Midbrain (tissue), 1 donor: Measurements from ENCODE around the gene PCYOX1L.
"Not testable (repeated sequence)": the region's sequence is repeated elsewhere in the genome, so short reads cannot be mapped to it uniquely, and the experiment has no call there.

ENCODE experiments used
- DNase-seq: peaks from one replicate; lab custom pipeline; 2025; lab: John Stamatoyannopoulos, UW

PCYOX1L gene

GRCh38 chr5:149387081-149387631, 29.3 kb downstream of the PCYOX1L start:
- no peak for DNase-seq

DNA sequence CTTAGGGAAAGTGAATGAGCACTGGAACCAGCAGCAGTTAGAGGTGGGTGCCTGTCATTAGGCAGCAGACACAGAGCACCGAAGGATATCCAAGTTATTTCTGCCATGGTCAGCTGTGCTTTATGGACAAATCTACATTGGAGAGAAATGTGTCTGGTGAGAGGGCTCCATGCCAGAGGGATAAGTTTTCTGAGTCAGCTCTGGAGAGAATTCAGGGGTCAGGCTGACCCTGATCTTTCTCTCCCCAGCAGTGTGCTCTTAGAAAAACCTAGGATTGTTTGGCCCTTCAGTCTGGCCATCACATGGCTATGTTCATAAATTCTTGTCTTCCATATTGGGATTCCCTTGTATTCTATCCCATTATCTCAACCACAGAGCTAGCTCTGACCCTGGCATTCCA, 30.1 kb downstream of the PCYOX1L start:
- no peak for DNase-seq

DNA sequence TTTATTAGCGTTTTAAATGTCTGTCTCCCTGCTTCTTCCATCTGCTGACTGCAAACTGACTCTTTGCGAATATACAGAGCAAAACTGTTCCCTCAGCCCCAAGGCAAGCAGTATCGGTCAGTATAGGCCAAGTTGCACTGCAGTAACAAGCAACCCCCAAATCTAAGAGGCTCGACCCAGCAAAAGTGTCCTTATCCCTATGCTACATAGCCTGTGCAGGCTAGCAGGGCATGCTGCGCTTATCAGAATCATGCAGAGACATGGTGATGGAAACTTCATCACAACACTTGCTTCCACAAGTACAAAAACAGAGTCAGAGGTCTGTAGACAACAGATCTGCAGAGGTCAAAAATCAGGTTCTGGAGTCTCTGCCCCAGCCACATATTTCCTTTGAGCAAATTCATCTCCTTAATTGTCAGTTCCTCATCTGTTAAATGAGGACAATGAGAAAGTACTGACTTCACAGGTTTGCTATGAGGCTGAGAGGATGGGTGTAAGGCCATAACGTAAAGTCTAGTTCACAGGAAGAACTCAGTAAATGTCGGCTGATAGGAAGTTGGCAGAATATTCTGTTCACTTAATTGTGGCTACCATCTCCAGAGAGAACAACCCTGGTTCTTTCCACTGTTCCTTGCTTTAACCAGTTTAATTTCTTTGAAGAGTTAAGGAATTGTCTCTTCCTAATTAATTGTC, 30.8 kb downstream of the PCYOX1L start:
- DNase-seq, result no peak

GRCh38 chr5:149389552-149390495, 32.0 kb downstream of the PCYOX1L start:
- no peak for DNase-seq

DNA sequence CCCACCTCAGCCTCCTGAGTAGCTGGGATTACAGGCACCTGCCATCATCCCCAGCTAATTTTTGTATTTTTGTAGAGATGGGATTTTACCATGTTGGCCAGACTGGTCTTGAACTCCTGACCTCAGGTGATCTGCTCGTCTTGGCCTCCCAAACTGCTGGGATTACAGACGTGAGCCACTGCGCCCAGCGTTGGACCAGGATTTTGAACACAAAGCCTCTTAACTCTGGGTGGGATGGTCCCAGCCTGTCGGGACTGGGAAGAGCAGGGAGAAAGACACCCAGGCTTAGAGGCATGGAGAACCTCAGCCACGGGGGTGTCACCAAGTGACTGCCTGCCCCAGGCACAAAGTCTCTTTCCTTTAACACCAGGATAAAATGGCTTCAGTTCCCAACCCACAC, 33.2 kb downstream of the PCYOX1L start:
- not testable (repeated sequence) for DNase-seq

DNA sequence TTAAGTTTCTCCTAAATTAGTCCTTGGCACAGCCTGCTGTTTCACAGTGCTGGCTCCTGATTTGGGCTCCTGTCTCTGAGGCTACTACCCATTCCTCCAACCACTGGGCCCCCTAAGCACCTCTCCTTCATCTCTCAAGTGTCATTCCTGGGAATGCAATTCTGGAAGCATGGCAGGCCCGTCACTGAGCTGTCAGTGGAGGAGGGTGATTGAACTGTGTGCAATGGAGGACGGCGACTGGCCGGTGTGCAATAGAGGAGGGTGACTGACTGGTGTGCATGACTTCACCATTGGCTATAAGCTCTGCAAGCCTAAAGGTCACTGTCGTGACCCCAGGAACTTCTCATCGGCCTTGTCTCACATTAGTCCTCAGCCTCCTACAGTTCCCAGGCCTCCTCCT, 33.7 kb downstream of the PCYOX1L start:
- no peak for DNase-seq

GRCh38 chr5:149392718-149393117, 34.9 kb downstream of the PCYOX1L start:
- DNase-seq, result no peak

GRCh38 chr5:149394996-149395395, 37.1 kb downstream of the PCYOX1L start:
- not testable (repeated sequence) for DNase-seq

GRCh38 chr5:149397530-149397929, 39.7 kb downstream of the PCYOX1L start:
- DNase-seq, result no peak

GRCh38 chr5:149398747-149399266, 41.0 kb downstream of the PCYOX1L start:
- DNase-seq, result not testable (repeated sequence)

DNA sequence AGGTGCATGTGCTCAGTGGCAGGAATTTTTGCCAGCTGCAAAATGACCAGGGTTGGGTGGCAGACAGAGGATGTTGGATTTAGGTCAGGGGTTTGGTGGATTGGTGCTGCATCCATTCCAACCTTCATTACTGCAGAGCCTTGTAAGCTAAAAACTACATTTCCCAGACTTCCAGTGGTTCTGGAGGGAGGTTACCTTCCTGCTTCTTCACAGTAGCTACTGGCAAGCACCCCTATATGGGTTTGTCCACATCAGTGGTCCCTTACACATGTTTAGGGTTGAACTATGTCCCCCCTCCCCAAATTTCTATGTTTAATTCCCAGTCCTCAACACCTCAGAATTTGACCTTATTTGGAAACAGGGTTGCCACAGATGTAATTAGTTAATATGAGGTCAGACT, 41.9 kb downstream of the PCYOX1L start:
- no peak for DNase-seq

DNA sequence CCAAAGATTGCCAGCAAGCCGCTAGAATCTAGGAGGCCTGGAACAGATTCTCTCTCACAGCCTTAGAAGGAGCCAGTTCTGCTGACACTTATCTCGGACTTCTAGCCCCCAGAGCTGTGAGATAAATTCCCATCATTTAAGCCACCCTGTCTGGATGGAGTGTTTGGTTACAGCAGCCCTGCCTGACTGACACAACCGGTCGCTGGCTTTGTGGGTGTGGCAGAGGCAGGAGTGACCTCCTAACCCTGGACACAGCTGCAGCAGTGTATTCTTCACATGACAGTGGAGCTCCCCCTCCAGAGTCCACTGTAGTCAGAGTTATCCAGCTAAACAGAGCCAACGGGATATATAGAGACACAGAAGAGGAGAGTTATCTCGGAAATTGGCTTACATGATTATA, 42.5 kb downstream of the PCYOX1L start:
- DNase-seq, result no peak

DNA sequence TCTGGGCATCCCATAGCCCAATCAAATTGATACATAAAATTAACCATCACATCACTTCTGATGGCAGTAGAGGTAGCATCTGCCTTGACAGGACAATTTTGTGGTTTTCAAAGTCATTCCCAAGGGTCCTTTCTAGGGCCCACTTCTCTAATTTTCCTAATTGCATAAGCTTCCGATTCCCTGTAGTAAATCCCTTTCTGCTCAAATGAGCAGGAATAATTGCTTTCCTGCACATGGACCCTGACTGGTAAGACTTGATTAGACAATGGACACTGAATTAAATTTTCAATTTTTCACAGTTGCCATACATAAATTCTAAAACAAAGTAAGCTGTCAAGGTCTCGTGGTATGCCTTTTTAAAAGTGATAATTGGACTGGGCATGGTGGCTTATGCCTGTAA, 43.2 kb downstream of the PCYOX1L start:
- DNase-seq, result no peak

DNA sequence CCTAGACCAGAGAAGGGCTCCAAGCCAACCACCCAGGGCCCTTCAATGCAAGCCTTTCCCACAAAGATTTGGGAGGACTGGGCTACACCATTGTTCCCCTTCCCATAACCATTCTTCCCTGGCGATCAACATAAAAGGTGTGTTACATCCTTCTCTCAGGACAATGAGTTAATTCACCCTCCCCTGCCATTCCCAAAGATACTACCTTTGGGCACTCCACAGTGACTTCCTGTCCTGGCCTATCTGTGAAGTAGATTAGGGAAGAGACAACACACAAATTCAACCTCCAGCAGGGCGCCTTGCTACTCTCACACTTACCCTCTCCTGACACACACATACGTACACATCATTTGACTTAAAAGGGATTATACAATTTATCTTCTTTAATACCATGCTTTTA, 44.4 kb downstream of the PCYOX1L start:
- no peak for DNase-seq

DNA sequence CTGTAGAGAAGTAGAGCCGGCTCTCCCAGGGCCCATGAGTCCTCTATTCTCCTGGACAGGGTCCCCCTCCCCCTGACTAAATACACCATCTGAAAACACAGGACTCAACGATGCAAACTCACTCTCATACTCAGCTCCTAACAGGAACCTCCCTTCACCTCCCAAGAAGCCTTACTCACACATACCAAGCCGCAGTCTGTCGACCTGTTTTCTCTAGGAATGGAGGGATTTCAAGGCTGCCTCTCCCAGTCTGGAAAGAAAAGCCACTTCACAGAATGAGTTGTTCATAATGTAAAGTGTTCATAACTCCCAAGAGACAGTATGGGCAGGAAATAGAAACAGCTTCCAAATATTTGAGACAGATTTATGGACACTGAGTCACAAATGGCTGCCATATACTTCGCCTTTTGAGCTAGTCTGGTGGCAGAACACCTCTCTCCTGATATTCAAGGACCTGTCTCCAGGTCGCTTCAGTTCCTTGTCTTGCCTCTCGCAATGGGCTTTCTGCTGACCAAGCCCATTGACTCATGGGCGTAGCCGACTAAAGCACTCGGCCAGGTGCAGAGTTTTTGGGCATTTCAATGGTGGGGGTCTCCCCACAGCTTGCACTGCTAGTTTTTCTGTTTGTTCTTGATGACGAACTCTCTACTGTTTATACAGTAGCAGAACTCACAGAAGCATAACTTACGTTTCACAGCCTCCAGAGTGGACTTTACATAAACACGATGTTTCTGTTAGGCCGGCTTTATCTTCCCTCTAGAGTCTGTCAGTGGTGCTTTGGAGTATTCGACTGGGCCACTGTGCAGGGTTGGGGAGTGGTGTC, 46.3 kb downstream of the PCYOX1L start:
- DNase-seq, result no peak

DNA sequence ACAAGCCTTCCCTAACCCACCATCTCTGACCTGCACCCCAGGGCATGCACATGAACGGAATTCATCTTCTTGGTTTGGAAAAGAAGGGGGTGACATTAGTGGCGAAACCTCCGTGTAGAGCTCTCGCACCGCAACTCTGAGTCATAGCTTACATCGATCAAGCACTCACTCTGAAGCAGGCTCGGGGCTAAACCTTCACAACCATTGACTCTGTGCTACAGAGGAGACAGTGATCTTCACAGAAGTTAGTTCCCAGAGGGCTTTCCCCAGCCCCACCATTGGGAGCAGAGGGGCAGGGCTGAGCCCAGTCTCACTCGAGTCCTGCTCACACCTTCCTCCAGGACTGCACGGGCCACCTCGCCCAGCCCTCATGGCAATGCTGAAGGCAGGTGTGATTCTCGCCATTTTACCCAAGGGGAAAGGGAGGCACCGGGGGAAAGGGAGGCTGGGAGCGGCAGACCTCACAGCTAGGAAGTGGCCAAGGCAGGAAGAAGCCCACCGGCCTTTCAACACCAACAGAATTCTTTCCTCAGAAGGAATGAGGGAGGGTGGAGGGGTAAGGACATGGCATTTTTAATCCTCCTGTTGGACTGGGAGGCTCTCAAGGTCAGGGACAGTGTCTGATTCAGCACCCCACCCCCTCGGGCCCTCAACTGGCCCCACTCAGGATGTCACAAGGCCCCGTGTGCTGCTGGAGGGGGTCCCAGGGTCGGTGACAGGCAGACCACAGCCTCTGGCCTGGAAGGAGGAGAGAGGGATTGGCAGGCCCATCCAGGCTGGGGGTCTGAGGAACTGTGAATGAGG, 47.1 kb downstream of the PCYOX1L start:
- DNase-seq, result no peak

DNA sequence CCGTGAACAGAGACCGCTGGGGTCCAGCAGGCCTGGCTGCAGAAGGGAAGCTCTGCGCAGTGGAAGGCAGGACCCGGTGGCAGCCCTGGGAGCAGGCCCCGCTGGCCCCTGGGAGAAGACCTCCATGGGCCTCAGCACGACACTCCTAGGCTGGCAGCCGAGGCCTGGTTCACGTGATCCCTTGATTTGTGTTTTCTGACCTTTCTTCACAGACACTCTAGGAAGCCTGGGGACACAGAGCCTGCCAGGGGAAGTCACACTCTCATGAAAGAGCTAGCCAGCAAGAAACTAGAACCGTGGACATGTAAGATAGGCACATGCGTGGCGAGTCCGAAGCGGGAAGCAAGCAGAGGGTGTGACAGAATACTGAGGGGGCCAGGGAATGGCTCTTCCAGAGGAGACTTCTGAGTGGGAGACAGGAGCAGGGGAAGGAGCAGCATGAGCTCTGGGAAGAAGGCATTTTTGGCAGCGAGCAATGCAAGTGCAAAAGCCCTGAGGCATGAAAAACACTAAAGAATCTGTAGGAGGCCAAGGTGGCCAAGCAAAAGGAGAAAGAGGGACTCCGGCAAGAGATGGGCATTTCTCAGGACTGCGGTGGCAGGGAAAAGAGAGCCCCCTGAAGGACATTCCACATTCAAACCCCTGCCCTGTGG, 47.8 kb downstream of the PCYOX1L start:
- no peak for DNase-seq

DNA sequence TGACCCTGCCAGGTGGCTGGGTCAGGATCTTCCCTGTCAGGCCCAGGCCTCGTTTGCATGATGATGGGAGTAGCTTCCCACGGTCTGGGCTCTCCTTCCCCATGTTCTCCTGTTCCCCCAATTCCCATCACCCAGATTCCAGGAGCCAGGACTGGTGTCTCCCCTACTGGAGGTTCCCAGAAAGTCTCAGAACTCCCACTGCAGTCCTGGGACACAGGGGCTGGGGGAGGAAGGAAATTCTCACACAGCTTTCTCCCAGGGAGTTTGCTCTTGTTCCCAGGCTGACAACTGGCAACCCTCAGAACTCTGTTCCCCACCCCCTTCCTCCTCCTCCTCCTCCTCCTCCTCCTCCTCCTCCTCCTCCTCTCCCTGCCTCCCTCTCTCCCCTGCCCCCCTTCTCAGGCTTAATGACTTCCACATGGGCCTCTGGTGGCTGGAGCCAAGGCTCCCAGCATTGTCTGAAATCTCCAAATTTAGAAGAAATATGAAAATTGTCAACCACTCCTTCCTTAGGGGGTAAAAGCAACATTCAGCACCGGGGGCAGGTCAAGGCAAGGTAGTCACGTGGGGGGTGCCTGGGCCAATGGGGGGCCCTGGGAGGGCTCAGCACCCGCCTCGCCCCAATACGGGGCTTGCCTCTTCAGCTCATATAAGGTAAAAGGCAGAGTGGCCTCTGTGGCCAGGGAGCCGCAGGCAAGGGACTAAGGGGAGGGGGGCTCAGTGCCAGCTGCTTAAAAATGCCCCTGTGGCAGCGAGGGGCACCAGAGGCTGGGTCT, 48.5 kb downstream of the PCYOX1L start:
- no peak for DNase-seq

DNA sequence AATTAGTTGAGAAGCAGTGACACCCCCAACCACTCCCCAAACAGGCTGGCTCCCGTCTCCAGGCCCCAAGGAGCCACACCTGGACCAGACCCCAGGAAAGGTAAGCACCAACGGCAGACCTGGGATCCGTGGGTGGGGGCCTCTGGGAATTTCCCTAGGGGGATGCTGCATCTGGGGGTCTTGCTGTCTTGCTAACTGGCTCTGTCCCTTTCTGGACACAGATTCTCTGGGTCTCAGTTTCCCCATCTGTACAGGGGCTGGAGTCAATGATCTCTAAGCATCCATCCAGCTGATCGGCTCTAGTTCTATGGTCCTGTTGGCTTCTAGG, 49.1 kb downstream of the PCYOX1L start:
- DNase-seq, result no peak
